ENCODE measurements around the gene SPEM3.
"Not testable (repeated sequence)": the region's sequence is repeated elsewhere in the genome, so short reads cannot be mapped to it uniquely, and the experiment has no call there.

SPEM3 gene

DNA sequence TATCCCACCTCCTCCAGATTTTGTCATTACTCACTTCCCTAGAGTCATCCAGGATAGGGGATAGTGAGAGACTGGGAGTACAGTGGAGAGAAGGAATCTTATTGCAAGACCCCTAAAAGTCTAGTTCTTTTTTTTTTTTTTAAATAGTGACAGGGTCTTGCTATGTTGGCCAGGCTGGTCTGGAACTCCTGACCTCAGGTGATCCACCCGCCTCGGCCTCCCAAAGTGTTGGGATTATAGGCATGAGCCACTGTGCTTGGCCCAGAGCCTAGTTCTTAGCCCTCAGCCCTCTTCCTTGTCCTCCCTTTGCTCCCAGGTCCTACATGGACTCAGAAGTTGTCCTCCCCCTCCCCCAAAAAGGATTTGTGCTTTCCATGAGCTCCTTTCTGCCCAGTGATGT is 13.5 kb downstream of the SPEM3 start:
- DNase-seq (ENCODE audit: low read depth), result no peak

DNA sequence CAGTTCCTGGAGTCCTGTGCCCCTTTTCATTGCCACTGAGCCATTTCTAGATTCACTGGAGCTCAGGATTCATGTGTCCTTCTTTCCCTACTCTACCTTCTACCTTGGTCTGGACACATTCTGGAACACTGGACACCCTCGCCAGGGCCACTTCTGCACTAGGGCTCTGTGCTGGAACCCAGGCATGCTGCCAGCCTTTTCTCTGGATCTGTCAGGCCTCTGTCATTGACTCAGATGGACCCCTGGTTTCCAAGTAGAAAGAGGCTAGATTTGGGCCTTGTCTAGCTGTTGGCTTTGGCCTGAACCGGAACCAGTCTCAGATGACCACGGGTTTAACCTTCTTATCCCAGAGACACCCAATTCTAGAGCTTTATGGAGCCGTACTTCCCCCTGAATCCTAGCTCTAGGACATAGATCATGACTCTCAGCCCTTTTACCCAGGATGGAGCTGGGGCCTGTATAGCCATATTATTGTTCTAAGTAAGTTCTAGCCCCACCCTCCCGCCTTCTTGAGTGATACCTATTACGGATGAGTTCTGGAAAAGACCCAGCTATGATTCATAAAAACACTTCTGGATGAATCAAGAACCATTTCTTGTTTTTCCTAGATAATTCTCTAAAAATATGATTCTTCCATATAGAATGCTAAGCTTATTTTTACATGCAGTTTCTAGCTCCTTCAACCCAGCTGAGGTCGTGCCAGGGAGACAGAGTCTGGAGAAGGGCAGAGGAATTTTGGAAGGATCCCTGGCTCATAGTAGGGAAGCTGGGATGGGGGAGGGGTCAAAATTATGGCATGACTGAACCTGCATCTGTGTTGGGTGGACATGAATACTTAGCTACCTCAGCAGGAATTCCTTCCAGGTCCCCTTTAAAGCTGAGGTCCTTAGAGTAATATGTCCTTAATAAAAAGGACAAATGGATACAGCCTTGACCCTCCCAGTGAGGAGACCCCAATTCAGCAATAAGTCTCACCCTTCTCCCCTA is 15.1 kb downstream of the SPEM3 start:
- DNase-seq (ENCODE audit: low read depth), result no peak

DNA sequence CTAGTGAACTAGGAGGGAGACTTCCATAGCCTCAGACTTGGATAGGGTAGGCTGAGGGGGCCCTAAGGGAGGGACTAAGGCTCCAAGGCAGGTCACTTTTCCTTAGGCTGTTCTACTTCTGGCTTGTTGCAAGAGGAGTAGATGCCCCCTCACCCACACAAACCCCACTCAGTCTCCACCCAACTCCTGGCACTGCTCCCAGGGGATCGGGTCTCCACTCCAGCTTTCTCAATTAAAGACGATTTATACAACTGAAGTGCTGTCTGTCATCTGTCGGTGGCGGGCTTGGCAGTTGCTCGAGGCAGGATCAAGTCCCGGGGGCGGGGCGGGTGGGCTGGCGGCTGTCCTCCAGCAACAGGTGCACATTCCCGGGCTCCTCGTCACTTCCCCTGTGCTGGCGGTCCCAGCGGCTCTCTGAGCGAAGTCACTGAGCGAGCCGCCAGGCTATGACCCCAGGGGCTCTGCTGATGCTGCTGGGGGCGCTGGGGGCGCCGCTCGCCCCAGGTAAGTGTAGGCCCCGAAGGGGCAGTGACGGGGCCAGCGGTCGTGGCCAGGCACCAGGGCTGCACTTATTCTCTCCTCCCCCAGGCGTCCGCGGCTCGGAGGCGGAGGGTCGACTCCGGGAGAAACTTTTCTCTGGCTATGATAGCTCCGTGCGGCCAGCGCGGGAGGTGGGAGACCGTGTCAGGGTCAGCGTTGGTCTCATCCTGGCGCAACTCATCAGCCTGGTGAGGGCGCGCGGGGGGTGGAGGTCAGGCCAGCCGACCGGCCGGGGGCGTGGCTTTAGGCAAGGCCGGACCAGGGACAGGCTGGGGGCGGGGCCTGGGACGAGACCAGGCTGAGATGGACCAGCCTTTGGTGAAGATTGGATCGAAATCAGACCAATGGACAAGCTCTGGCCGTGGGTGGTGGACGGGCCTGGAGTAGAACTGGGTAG is 16.3 kb downstream of the SPEM3 start, which contains the start of gene CHRNB1:
Gene CHRNB1, plus strand, starts transcription at position 380 of the 937 bp plus-strand sequence. Its CDS starts 67 bp downstream, at position 447.
- no peak for DNase-seq (ENCODE audit: low read depth)

DNA sequence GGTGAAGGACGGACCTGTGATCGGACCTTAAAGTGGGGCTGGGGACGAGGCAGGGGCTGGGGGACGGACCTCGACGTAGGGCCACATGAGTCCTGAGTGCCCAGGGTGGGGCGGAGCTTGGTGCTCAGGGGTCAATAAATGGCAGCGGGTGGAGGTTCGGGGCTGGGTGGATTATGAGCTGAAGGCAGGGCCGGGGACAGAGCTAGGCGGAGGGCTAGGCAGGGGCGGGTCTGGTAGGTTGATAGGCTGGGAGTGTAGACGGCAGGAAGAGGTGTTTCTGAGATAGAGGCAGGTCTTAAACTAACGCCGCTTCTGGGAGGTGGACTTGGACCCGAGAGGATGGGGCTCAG is 16.9 kb downstream of the SPEM3 start:
- no peak for DNase-seq (ENCODE audit: low read depth)

DNA sequence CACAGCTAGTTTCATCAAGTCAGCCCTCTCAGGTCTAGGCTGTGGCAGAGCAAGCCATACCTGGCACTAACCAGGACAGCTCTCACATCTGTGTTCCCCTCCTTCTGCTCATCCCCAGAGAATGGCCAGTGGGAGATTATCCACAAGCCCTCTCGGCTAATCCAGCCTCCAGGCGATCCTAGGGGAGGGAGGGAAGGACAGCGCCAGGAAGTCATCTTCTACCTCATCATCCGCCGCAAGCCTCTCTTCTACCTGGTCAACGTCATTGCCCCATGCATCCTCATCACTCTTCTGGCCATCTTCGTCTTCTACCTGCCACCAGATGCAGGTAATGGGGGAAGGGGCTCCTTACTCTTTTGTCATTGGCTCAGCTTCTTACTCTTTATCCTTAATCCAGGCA is 19.8 kb downstream of the SPEM3 start:
- no peak for DNase-seq (ENCODE audit: low read depth)

DNA sequence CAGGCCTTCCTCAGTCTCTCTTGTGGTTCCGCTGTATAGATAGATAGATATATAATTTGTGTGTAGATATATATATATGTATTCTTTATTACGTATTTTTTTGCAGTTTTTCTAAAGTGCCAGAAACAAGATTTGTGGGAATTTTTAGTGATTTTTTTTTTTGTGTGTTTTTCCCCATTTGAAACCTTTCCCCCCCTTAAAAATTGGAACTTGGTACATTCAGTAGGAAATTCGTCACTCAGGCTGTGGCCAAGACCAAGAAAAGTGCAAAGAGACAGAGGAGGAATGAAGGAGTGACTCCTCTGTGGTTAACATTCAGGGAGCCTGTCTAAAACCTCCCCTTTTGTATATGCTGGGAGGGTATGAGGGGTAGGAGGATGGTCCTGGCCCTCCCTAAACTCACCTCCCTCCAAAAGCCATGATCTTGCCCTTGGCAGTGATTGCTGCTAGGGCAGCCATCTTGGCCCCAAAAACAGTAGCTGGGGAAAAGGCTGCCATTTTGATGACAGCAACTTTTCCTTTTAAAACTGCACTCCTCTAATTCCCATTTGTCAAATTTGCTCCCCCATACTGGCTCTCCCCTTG is 31.4 kb downstream of the SPEM3 start:
- DNase-seq (ENCODE audit: low read depth), result no peak

DNA sequence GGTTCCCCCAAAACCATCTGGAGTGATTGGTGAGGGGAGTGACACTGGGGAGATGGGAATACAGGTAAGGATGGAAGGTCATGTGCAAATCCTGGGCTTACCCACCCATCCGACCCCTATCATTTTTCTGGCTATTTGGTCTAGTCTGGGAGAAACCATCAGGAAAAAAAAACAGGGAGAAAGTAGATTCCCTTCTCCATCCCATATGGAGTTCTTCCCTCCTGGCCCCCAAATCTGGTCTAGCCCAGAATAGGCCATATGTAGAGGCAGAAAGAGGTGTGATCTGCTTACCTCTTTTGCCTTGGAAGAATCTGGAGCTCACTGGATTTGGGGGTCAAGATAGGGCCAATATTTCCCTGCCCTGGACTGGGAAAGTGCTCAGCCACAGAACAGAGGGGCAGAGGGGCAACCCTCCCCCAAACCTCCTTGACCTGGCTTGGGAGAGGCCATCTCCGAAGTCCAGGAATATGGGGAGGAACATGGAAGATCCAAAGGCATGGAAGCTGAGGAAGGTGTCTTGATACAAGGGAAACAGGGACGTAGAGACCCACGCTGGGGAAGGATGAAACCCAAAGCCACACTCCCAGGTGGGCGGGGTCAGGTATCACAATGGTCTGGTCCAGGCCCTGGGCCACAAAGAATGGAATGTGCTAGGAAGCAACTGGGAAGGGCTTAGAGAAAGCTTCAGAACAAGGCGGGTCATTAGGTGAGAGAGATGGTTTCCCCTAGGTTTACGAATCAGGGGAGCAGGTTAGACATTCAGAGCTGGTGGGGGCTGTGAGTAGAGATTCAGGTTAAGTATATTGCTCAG is 32.4 kb downstream of the SPEM3 start:
- no peak for DNase-seq (ENCODE audit: low read depth)

DNA sequence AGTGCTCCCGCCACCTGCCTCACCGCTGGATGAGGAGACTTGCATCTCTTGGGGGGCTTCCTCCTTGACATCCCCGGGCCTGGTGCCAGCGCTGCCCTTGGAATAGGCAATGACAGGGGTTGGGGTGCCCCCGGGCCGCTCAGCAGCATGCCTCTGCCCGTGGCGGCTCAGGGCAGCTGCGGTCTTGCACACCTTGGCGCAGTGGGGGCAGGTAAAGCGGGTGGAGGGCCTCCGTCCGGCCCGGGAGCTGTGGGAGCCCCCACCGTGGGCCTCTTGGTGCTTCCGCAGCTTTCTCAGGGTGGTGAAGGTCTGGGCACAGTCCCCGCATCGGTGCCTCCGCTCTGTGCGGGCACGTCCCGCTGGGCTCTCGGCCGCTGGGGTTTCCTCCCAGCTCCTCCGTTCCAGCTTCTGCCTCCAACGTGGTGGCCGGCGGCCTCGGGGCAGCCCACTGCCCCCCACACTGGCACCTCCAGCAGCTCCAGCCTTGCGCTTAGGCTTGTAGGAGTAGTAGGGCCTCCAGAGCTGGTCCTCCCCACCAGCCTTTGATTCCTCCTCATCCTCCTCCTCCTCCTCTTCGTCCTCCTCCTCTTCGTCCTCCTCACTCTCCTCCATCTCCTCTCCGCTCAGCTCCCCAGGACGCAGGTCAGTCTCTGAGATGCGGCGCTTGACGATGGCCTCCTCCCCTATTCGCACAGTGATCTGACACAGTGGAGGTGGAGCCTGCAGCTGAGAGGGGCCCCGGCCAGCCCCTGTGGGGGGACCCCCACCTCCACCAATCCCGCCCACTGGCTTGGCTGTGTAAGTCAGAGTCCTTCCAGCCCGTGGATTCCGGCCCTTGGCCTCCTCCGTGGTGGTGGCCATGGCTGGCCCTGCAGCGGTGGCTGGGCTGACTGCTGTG is 34.1 kb downstream of the SPEM3 start:
- DNase-seq (ENCODE audit: low read depth), result no peak

DNA sequence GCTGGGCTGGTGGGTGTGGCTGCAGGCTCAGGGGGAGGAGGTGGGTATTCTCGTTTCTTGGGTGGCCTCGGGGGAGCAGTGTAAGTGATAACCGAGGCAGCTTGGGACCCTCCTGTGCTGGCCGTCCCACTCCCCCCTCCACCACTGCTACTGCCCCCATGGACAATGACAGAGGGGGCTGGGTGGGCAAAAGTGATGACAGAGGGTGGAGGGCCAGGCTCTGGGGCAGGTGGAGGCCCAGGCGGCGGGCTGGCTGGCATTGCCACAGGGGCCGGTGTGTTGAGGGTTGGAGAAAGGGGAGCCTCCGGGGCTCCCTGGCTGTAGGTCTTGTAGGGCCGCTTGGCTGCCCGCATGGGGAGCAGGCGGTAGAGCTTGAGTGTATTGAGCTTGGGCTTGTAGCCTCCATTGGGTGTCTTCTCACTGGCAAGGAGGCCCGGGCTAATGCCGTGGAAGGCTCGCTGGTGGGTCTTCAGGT is 34.8 kb downstream of the SPEM3 start:
- no peak for DNase-seq (ENCODE audit: low read depth)

DNA sequence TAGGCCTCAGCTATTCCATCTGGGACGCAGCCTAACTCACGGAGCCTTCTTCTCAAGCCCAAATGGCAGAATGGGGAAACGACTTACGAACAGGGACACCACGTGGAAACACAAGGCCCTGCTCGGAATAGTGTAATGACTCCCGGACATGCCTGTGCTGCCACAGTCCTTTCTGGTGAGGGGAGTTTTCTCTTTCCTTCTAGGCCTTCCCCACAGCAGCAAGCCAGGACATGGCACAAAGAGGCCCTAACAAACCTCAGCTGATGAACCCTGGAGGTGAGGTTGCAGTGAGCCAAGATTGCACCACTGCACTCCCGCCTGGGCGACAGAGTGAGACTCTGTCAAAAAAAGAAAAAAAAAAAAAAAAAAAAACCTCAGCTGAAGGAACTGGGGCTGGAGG is 35.4 kb downstream of the SPEM3 start:
- no peak for DNase-seq (ENCODE audit: low read depth)

DNA sequence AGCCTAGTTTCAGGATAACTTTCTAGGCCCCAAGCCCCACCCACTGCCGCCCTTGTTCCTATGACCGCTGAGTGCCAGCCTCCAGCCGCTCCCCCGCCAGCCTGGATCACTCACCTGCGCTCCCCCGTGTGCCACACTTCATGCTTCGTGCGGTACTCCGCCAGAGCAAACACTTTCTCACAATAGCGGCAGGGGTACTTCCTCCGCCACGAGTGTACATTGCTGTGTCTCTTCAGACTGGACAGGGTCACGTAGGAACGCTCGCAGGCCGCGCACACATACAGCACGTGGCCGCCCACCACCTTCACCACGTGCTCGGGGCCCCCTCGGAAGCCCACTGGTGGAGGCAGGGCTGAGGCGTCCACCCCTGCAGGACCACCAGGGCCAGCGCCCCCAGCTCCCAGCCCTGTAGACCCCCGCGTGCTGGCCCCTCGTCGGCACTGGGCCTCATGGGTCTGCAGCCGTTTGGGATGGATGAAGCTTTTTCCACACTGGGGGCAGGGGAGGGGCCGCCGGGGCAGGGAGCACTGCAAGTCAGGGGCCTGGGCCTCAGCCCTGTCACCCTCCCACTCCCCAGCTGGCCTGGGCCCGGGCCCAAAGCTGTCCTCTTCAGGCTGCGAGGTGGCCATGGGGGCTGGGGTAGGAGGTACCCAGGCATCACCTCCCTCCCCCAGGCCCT is 37.1 kb downstream of the SPEM3 start:
- no peak for DNase-seq (ENCODE audit: low read depth)

DNA sequence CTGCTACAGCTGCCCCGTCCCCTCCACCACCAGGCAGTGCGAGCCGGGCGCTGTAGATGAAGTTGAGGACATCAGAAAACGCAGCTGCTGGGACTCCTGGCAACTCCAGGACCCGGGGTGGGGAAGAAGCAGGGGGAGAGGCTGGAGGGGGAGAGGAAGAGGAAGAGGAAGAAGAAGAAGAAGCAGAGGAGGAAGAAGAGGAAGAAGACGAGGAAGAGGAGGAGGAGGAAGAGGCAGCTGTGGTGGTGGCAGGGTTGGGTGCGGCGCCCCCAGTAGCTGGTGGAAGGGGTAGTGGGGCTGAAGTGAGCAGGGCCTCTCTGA is 37.6 kb downstream of the SPEM3 start:
- no peak for DNase-seq (ENCODE audit: low read depth)

DNA sequence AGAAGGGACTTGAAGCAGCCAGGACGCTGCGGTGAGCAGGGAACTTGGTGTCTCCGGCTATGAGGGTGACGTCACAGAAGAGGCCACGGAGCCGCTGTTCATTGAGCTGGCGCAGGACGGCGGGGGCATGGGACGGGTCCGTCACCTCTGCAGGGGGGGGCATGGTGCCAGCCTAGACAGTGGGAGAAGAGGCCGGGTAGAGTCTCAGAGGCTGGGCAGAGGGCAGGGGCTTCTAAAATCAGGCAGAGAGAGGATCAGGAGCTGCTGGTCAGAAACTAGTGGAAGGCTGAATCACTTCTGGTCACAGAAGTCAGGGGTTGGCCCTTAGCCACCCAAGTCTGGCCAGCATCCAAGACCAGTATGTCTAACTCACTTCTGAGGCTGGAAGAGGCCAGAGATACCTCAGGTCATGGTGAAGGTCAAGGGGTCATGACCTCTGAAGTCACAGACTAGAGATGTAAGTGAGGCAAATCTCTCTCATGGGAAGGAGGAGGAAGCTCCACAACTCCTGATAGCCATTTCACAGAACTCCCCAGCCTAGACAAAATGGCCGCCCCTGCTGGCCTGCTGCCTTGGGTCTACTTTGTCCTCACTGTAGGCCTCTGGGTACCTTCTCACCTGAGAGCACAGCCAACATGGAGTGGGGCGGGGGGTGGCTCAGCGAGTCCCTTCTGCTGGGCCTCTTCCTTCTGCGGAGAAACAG is 38.1 kb downstream of the SPEM3 start:
- DNase-seq (ENCODE audit: low read depth), result no peak

DNA sequence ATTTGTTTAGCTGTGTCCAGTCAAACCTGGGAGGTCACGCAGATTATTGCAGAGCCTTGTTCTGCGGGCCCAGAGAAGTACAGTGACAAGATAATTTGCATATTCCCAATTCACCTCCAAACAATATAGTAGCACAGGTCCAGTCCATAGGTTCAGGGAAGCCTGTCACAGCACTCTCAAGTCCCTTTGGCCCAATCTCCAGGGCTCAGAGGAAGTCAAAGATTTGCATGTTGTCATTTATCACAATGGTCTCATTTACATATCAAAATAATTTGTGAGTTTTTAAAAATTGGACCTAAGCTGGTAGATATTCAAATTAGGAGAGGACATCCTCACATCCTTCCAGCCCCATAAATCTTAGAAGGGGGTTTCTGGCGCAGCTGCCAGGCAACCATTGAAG is 38.8 kb downstream of the SPEM3 start:
- DNase-seq (ENCODE audit: low read depth), result no peak

DNA sequence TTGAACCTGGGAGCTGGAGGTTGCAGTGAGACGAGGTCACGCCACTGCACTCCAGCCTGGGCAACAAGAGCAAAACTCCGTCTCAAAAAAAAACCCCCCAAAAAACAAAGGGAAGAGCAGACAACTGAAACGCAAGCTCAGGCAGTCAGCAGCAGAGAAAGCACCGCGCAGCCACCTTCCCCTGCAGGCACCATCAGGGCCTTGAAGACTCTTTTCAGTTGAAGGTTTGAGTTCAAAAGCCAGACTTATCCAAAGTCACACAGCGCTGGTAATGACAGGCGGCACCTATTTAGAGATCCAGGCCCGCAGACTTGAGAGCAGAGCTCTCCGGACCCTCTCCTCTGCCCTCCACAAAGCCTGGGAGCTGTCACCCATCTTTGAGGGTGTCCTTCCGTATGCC is 39.6 kb downstream of the SPEM3 start:
- DNase-seq (ENCODE audit: low read depth), result no peak

DNA sequence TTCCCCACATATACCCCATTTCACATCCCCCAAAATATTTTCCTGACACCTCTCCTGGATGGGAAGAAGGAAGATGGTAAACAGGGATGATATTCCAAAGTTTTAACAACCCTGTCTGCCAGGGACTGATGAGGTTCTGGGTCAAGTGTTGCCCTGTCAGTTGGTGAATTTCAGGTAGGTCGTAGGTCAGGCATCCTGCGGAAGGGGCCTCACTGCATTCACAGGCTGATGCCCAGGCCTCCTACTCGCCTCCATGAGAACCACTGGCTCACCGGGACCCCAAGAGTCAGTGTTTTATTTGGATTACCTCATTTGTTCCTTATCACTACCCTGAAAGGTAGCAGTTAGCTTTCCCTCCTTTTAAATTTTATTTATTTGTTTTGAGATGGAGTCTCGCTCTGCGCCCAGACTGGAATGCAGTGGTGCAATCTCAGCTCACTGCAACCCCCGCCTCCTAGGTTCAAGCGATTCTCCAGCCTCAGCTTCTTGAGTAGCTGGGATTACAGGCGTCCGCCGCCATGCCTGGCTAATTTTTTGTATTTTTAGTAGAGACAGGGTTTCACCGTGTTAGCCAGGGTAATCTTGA is 40.2 kb downstream of the SPEM3 start:
- DNase-seq (ENCODE audit: low read depth), result no peak

DNA sequence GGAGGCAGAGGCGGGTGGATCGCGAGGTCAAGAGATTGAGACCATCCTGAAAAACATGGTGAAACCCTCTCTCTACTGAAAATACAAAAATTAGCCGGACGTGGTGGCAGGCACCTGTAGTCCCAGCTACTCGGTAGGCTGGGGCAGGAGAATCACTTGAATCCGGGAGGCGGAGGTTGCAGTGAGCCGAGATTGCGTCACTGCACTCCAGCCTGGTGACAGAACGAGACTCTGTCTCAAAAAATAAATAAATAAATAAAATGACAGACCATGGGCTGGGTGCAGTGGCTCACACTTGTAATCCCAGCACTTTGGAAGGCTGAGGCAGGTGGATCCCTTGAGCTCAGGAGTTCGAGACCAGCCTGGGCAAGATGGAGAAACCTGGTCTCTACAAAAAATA is 41.2 kb downstream of the SPEM3 start:
- DNase-seq (ENCODE audit: low read depth), result not testable (repeated sequence)

DNA sequence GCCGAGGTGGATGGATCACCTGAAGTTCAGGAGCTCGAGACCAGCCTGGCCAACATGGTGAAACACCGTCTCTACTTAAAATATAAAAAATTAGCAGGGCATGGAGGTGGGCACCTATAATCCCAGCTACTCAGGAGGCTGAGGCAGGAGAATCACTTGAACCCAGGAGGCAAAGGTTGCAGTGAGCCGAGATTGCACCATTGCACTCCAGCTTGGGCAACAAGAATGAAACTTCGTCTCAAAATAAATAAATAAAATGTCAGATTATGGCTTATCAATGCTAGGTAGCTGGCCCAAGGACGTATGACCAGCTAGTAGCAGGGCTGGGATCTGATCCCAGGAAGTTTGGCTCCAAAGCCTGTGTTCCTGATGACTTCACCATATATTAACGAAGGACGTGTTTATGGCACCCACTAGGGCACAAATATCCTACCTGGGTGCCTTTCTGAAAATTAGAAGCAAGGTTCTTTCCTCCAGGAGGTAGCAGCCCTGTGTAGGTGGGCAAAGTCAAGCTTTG is 41.9 kb downstream of the SPEM3 start:
- DNase-seq (ENCODE audit: low read depth), result not testable (repeated sequence)

DNA sequence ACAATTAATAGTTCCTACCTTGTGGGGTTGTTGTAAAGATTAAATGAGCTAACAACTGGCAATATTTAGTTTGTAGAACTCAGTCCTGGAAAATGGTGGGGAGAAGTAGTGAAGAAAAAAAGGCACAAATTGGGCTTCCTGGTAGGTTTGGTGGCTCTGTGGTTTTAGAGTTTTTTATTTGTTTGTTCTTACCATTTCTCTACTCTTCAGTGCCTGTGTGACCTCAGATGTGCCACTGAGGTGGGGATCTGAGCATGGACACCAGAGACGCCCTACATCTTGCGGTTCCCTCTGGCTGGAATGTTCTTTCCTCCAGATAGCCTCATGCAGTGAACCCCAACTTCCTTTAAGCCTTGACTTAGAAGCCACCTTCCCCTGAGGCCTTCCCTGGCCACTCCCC is 43.1 kb downstream of the SPEM3 start:
- no peak for DNase-seq (ENCODE audit: low read depth)

Measured in T-helper 22 cell (primary cell).